ENCODE results near the gene ZNF846.
"Not testable (repeated sequence)": the region's sequence is repeated elsewhere in the genome, so short reads cannot be mapped to it uniquely, and the experiment has no call there.

ZNF846 gene

GRCh38 chr19:9786342-9786741 lies 17.8 kb upstream of the ZNF846 start:
- Histone ChIP-seq H3K4me1 (peaks cover 0 to 23% (median 10%) of the 10 kb centered on the region in 4 donors), H3K36me3 (peaks cover 0 to 8% (median 0%) of the 10 kb centered on the region in 3 donors), H3K4me3 (peak overlapping the region; percentile 91 to 92), H3K27me3 (no peaks in the 10 kb centered on the region), H3K27ac (peak overlapping the region; percentile 96 to 99), H3K9me3 (no peaks in the 10 kb centered on the region)
- intact Hi-C loops (cut with DNase I; ENCODE audit: low total_unique reads): loop anchor here (10.0 kb wide), 1 partner anchor 202 kb away; the partner anchor contains the start of gene ZNF121
- TF ChIP-seq, protein P1, sequence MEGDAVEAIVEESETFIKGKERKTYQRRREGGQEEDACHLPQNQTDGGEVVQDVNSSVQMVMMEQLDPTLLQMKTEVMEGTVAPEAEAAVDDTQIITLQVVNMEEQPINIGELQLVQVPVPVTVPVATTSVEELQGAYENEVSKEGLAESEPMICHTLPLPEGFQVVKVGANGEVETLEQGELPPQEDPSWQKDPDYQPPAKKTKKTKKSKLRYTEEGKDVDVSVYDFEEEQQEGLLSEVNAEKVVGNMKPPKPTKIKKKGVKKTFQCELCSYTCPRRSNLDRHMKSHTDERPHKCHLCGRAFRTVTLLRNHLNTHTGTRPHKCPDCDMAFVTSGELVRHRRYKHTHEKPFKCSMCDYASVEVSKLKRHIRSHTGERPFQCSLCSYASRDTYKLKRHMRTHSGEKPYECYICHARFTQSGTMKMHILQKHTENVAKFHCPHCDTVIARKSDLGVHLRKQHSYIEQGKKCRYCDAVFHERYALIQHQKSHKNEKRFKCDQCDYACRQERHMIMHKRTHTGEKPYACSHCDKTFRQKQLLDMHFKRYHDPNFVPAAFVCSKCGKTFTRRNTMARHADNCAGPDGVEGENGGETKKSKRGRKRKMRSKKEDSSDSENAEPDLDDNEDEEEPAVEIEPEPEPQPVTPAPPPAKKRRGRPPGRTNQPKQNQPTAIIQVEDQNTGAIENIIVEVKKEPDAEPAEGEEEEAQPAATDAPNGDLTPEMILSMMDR (IDR thresholded peaks at IDR 0.05): no peak
- DNase-seq: no peak

DNA sequence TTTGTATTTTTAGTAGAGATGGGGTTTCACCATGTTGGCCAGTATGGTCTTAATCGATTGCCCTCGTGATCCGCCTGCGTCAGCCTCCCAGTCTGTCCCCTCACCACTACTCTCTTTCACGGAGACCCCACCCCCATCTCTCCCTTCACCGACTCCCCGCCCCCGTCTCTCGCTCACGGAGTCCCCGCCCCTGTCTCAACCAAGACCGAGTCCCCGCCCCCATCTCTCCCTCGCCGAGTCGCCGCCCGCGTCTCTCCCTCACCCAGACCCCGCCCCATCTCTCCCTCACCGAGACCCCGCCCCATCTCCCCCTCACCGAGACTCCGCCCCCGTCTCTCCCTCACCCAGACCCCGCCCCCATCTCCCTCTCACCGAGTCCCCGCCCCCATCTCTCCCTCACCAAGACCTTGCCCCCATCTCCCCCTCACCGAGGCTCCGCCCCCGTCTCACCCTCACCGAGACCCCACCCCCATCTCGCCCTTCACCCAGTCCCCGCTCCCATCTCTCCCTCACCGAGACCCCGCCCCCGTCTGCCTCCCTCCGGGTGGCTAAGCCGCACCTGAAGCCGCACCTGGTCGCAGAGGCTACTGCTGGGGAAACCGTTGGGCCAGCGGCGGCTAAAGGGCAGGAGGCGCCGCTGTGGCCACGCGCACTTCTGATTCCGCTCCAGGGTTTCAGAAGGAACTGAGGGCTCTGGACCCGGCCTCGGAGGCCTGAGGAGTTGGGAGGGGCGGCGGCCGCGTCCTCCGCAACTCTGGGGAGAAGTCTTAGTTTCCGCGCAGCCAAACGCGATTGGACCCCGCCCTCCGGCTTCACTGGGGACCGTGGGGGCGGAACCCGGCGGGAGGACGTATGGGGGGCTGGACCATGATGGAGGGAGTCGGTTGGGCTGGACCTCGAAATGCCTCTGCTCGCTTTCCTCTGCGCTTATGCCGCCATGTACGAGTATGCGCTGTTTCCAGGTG lies 17.1 kb upstream of the ZNF846 start:
- Histone ChIP-seq H3K4me3 (peak overlapping the region; percentile 91 to 92), H3K36me3 (peaks cover 0 to 8% (median 0%) of the 10 kb centered on the region in 3 donors), H3K4me1 (peaks cover 0 to 18% (median 8%) of the 10 kb centered on the region in 4 donors), H3K27me3 (no peaks in the 10 kb centered on the region), H3K27ac (peak overlapping the region; percentile 96 to 99), H3K9me3 (no peaks in the 10 kb centered on the region)
- DNase-seq: peak; percentile 99
- intact Hi-C loops (cut with DNase I; ENCODE audit: low total_unique reads): loop anchor here (10.0 kb wide), 1 partner anchor 201 kb away; the partner anchor contains the start of gene ZNF121
- TF ChIP-seq, protein P1 (IDR thresholded peaks at IDR 0.05): no peak

GRCh38 chr19:9784163-9784496 lies 15.6 kb upstream of the ZNF846 start:
- not testable (repeated sequence) for DNase-seq, H3K36me3 ChIP-seq, H3K9me3 ChIP-seq, H3K4me3 ChIP-seq, H3K27me3 ChIP-seq
- Histone ChIP-seq H3K4me1 (peaks cover 0 to 18% (median 8%) of the 10 kb centered on the region in 4 donors), H3K27ac (peak overlapping the region in 1 of 2 donors; percentile 99)
- intact Hi-C loops (cut with DNase I; ENCODE audit: low total_unique reads): loop anchor here (10.0 kb wide), 1 partner anchor 199 kb away; the partner anchor contains the start of gene ZNF121

- Histone ChIP-seq H3K27ac (no peak overlapping the region), H3K4me1 (peaks cover 0 to 18% (median 8%) of the 10 kb centered on the region in 4 donors), H3K4me3 (no peak overlapping the region), H3K27me3 (no peaks in the 10 kb centered on the region), H3K9me3 (peaks cover 0 to 4% (median 0%) of the 10 kb centered on the region in 3 donors), H3K36me3 (peaks cover 0 to 9% (median 0%) of the 10 kb centered on the region in 3 donors)
- intact Hi-C loops (cut with DNase I; ENCODE audit: low total_unique reads): loop anchor here (10.0 kb wide), 1 partner anchor 198 kb away; the partner anchor contains the start of gene ZNF121
- no peak for DNase-seq
- TF ChIP-seq, protein P1 (IDR thresholded peaks at IDR 0.05): no peak
Observed at GRCh38 chr19:9782338-9782737, 13.8 kb upstream of the ZNF846 start.

GRCh38 chr19:9757544-9758501 lies 10.7 kb downstream of the ZNF846 start:
- Histone ChIP-seq H3K36me3 (peaks cover 69 to 84% (median 77%) of the 10 kb centered on the region in 3 donors), H3K4me3 (no peak overlapping the region), H3K4me1 (no peaks in the 10 kb centered on the region), H3K27ac (no peak overlapping the region), H3K9me3 (peaks cover 0 to 67% (median 14%) of the 10 kb centered on the region in 3 donors), H3K27me3 (no peaks in the 10 kb centered on the region)
- intact Hi-C loops (cut with DNase I; ENCODE audit: low total_unique reads): no loop called here
- DNase-seq: no peak
- TF ChIP-seq, protein P1 (IDR thresholded peaks at IDR 0.05): no peak
